DOHH2 (cell line): ENCODE data around the gene SMCO4.

Source experiments
- H3F3A ChIP-seq: fragments of 200-600 bp; sonication (generic), shearing (Covaris generic); 2 replicates; pipeline ENCODE4 v1.6.0; 2016; ENCODE audit warnings: antibody characterized with exemption, mild to moderate bottlenecking; ENCODE audit not compliant: control insufficient read depth, insufficient read depth
- H3K27ac ChIP-seq: fragments of 200-600 bp; sonication (generic); 2 replicates; pipeline ENCODE4 v1.5.1; 2014; ENCODE audit warnings: low read depth, mild to moderate bottlenecking, low read length, moderate library complexity
- H3K27me3 ChIP-seq: fragments of 200-600 bp; sonication (generic); 2 replicates; pipeline ENCODE4 v1.6.1; 2014; ENCODE audit warnings: mild to moderate bottlenecking, low read length, mixed read lengths; ENCODE audit not compliant: control insufficient read depth
- H3K36me3 ChIP-seq: fragments of 200-600 bp; sonication (generic); 2 replicates; pipeline ENCODE4 v1.6.1; 2014; ENCODE audit warnings: mild to moderate bottlenecking, low read length, moderate library complexity, mixed read lengths; ENCODE audit not compliant: control insufficient read depth
- H3K4me1 ChIP-seq: fragments of 200-600 bp; sonication (generic); 2 replicates; pipeline ENCODE4 v1.6.1; 2014; ENCODE audit warnings: mild to moderate bottlenecking, low read length, mixed read lengths; ENCODE audit not compliant: control insufficient read depth
- H3K4me2 ChIP-seq: fragments of 200-600 bp; sonication (generic); 2 replicates; pipeline ENCODE4 v1.6.0; 2014; ENCODE audit warnings: mild to moderate bottlenecking, low read length, moderate library complexity
- H3K4me3 ChIP-seq: fragments of 200-600 bp; sonication (generic); 2 replicates; pipeline ENCODE4 v1.5.1; 2014; ENCODE audit warnings: mild to moderate bottlenecking, low read length, mixed read lengths
- H3K79me2 ChIP-seq: fragments of 200-600 bp; sonication (generic); 2 replicates; pipeline ENCODE4 v1.6.1; 2014; ENCODE audit warnings: mild to moderate bottlenecking, low read length, mixed read lengths; ENCODE audit not compliant: control insufficient read depth
- H3K9me2 ChIP-seq: fragments of 200-600 bp; sonication (generic); replicated peaks from 2 replicates; pipeline ENCODE4 v1.6.1; 2014; ENCODE audit warnings: mild to moderate bottlenecking, low read length, mixed read lengths; ENCODE audit not compliant: control insufficient read depth
- H3K9me3 ChIP-seq: fragments of 200-600 bp; sonication (generic); 2 replicates; pipeline ENCODE4 v1.6.1; 2014; ENCODE audit warnings: antibody characterized with exemption, low read length, mixed read lengths; ENCODE audit not compliant: control insufficient read depth, insufficient read depth
- H4K20me1 ChIP-seq: fragments of 200-600 bp; sonication (generic); 2 replicates; pipeline ENCODE4 v1.6.0; 2014; ENCODE audit warnings: low read depth, mild to moderate bottlenecking, antibody characterized with exemption, low read length, moderate library complexity; ENCODE audit not compliant: control insufficient read depth, insufficient read depth
- EZH2phosphoT487 ChIP-seq: fragments of 200-600 bp; sonication (generic); IDR thresholded peaks from 2 replicates; pipeline ENCODE4 v1.6.1; 2017; ENCODE audit warnings: borderline replicate concordance, mild to moderate bottlenecking, antibody characterized with exemption, low read length, moderate library complexity, mixed read lengths
- TF ChIP-seq, protein P1 (sequence below): fragments of 200-600 bp; sonication (generic); IDR thresholded peaks from one replicate; pipeline ENCODE4 v1.5.1; 2014; ENCODE audit warnings: antibody characterized with exemption, mild to moderate bottlenecking, low read depth, low read length; ENCODE audit not compliant: poor library complexity, severe bottlenecking

SMCO4 gene

DNA sequence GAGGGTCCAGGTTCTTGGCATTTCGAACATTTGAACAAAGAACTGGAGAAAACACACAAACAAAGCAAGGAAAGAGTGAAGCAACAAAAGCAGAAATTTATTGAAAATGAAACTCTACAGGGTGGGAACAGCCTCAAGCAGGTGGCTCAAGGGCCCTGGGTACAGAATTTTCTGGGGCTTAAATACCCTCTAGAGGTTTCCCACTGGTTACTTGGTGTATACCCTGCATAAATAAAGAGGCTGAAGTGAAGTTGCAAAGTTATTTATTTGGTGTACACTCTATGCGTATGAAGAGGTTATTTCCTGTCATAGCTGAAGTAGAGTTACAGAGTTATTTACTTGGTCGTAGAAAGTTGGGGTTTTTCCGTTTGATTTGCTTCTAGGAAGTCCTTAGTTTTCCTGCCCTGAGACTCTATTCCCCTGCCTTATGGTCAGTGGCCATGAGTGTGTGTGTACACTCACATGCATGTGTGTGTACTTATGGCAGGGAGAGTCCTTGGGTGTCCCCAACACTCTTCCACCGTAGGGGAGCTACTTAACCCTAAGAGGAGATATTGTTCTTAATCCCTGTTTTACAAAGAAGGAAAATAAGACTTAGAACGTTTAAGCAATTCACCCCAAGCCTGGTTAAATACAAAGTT is 5.6 kb upstream of the SMCO4 start:
- Histone ChIP-seq H3K27me3 (peaks cover 22% of the 10 kb centered on the region), H3K36me3 (no peaks in the 10 kb centered on the region), H3K9me2 (no peaks in the 10 kb centered on the region), H3K4me3 (no peak overlapping the region), H3K4me1 (peaks cover 9% of the 10 kb centered on the region), H3K27ac (no peak overlapping the region), H3F3A (no peaks in the 10 kb centered on the region), H3K9me3 (no peaks in the 10 kb centered on the region), H3K79me2 (no peaks in the 10 kb centered on the region), H4K20me1 (no peaks in the 10 kb centered on the region), H3K4me2 (no peak overlapping the region)
- TF ChIP-seq EZH2phosphoT487, result no peak
- TF ChIP-seq, protein P1, sequence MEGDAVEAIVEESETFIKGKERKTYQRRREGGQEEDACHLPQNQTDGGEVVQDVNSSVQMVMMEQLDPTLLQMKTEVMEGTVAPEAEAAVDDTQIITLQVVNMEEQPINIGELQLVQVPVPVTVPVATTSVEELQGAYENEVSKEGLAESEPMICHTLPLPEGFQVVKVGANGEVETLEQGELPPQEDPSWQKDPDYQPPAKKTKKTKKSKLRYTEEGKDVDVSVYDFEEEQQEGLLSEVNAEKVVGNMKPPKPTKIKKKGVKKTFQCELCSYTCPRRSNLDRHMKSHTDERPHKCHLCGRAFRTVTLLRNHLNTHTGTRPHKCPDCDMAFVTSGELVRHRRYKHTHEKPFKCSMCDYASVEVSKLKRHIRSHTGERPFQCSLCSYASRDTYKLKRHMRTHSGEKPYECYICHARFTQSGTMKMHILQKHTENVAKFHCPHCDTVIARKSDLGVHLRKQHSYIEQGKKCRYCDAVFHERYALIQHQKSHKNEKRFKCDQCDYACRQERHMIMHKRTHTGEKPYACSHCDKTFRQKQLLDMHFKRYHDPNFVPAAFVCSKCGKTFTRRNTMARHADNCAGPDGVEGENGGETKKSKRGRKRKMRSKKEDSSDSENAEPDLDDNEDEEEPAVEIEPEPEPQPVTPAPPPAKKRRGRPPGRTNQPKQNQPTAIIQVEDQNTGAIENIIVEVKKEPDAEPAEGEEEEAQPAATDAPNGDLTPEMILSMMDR, result no peak

DNA sequence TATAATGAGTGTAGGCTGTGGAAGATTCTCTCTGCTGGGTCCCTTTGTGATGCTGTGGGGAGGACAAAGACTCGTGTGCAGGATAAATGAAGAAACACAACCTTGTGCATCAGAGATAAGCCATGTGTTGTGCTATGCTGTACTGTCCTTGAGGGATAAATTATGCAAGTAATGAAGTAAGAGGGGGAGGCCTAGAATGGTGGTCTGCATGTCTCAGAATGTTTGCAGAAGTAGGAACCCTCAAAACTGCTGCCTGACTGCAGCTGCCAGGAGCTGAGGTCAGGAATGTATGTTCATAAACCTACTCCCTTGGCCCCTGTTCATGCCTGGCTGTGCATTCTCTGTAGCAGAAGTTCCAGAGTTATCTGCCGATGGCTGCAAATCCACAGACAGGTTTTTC is 4.6 kb upstream of the SMCO4 start:
- Histone ChIP-seq H4K20me1 (no peaks in the 10 kb centered on the region), H3K27ac (no peak overlapping the region), H3K4me3 (no peak overlapping the region), H3K4me1 (peaks cover 13% of the 10 kb centered on the region), H3K79me2 (no peaks in the 10 kb centered on the region), H3K36me3 (no peaks in the 10 kb centered on the region), H3K9me2 (no peaks in the 10 kb centered on the region), H3K9me3 (no peaks in the 10 kb centered on the region), H3K27me3 (peaks cover 27% of the 10 kb centered on the region), H3F3A (no peaks in the 10 kb centered on the region), H3K4me2 (no peak overlapping the region)
- TF ChIP-seq EZH2phosphoT487, result no peak

DNA sequence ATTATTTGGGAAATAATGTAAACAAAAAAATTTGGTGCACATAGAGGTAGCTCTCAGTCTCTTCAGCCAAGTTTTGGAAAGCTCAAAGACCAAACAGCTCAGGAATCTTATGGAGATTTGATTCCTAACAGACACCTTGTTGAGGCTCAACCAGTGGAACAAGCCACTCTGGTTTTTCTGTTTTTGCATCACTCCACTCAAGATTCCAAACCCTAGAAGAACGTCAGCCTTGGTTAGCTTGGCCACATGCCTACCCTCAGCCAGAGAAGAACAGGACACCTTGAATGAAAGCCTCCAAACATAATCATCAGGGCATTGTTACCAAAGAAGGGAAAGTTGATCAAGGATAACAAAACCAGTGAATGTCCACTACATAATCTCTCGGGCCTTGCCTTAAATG is 3.8 kb upstream of the SMCO4 start:
- Histone ChIP-seq H3K9me2 (no peaks in the 10 kb centered on the region), H3K27ac (no peak overlapping the region), H3K4me2 (no peak overlapping the region), H3K4me3 (no peak overlapping the region), H3K36me3 (no peaks in the 10 kb centered on the region), H3K9me3 (no peaks in the 10 kb centered on the region), H3K4me1 (peaks cover 20% of the 10 kb centered on the region), H3F3A (no peaks in the 10 kb centered on the region), H3K79me2 (no peaks in the 10 kb centered on the region), H4K20me1 (no peaks in the 10 kb centered on the region), H3K27me3 (peaks cover 35% of the 10 kb centered on the region)
- TF ChIP-seq EZH2phosphoT487, result no peak
- TF ChIP-seq, protein P1, result no peak

DNA sequence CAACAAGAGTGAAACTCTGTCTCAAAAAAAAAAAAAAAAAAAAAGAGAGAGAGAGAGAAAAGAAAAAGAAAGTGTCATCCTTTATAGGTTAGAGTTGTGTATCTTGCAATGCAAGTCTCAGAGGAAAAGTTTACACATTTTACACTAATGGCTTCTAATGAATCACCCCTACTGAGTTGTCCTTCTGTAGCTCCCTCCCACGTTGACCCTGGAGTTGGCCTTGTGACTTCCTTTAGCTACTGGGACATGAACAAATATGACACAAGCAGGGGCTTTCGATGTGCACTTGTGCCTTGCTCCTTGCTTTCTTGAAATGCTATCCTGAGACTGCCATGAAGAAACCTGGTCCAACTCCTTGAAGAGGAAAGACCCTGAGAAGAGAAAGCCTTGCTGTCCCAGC is 2.4 kb upstream of the SMCO4 start:
- Histone ChIP-seq H3K27me3 (peaks cover 40% of the 10 kb centered on the region), H3K27ac (no peak overlapping the region), H3K4me1 (peaks cover 20% of the 10 kb centered on the region), H3K79me2 (no peaks in the 10 kb centered on the region), H3K4me3 (no peak overlapping the region), H3K9me2 (no peaks in the 10 kb centered on the region), H3K36me3 (no peaks in the 10 kb centered on the region), H4K20me1 (no peaks in the 10 kb centered on the region), H3F3A (no peaks in the 10 kb centered on the region), H3K4me2 (no peak overlapping the region), H3K9me3 (no peaks in the 10 kb centered on the region)
- TF ChIP-seq EZH2phosphoT487, result no peak
- TF ChIP-seq, protein P1, result no peak
